ENCODE results near the gene SUN5.

GRCh38 chr20:32995802-32996201 is 8.4 kb downstream of the SUN5 start:
- TF ChIP-seq EZH2 (IDR thresholded peaks at IDR 0.05), result no peak
- no peak for TF ChIP-seq POLR2AphosphoS5 (IDR thresholded peaks at IDR 0.05; ENCODE audit: borderline replicate concordance, low read depth, low read length)
- no peak for TF ChIP-seq FOXP2 (optimal IDR thresholded peaks at IDR 0.05; ENCODE audit: control extremely low read depth, extremely low read length, insufficient read depth)

All from SK-N-MC (cell line).